Mesenteric fat pad (tissue), 1 donor: ENCODE measurements around the gene CTIF. TPM values are rescaled to one million over a fixed set of nuclear protein-coding genes. Genes with fewer than 3 reads are reported as not detected.
A peak's percentile ranks its signal among the peaks of the same experiment; 100 is the strongest.

Experiments
- DNase-seq: peaks from one replicate; pipeline ENCODE4 v3.0.0-alpha.2; 2020; ENCODE audit warnings: low spot score
- total RNA-seq: library from RNA; stranded (reverse); fragmentation: NEBNext Ultra II Directional; extraction: Animal tissue kit (Norgen Biotek cat#: 25700); gene quantifications from one replicate; pipeline ENCODE4 v1.2.1, GENCODE V29; 2021
- donor health status: DM: yes; HTN: yes; CAD: no.

CTIF gene
- total RNA-seq, 1 donor from 2014 or later = 196 TPM

DNA sequence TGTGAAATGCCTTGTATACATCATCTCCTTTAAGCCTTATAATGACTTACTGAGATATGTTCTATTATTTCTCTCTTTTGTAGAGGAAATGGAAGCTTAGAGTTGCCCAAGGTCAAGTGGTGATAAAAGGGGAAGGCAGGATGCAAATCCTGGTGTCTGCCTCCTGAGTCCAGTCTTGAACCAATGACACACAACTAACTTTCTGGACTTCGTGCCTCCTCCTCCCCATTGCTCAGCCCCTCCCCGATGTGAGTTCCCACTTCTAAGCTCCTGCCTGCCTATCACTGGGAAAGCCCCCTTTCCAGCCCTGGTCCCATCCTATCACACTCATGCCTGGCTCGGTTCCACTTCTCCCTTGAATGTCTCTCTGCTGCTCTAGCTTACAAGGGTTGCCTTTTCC is 6.9 kb upstream of the CTIF start:
- DNase-seq = no peak

DNA sequence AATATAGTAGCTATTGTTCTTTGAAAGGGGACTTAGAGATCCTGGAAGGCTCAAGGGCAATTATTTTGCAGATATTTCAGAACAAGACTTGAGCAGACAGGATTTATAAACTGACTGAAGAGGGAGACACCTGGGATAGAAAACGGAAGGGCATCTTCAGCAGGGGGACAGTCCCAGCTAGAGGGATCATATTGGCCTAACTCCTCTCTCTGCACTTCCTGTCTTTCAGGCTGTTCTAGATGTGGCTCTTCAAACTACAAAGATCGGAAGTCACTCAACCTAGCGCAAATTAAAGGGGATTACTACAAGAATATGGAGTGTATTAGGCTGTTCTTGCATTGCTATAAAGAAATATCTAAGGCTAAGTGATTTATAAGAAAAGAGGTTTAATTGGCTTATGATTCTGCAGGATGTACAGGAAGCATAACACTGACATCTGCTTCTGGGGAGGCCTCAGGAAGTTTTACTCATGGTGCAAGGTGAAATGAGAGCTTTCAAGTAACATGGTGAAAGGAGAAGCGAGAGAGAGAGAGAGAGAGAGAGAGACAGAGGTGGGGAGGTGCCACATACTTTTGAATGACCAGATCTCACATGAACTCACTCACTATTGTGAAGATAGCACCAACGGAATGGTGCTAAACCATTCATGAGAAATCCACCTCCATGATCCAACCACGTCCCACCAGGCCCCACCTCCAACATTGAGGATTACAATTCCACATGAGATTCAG is 5.3 kb upstream of the CTIF start:
- DNase-seq = no peak

DNA sequence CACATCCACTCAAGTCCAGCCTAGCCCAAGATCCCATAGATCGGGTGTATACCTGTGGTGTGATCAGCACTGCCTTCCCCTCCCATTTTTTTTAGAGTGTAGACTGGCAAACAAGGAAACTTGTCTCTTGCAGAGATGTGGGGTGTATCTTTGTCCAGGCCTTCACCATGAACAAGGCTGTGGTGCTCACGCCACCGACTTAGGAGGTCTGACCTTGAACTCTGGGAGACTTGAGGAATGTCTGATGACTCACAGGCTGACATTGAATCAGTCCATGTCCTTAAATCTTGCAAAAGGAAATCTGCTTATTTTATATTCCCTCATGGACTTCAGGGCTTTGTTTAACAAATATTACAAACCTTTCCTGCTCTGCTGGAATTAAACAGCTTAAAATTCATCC is 4.5 kb upstream of the CTIF start:
- no peak for DNase-seq

DNA sequence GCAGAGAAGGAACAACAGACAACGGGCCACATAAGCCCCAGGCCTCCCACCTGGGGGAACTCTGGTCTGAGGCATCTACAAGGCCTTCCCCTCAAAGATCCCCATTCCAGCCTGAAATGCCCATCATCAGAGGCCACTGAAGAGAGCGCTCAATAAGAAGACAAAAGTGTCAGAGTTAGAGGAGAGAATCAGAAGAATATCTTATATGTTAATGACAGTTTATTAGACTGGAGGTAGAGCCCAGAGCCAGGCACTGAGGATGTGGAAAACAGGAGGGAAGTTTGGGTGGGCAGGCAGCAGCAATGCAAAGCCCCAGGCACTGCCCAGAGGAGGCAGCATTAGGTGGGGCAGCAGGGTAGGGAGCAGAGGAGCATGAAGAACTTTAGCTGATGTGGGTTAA is 2.9 kb upstream of the CTIF start:
- DNase-seq = no peak

DNA sequence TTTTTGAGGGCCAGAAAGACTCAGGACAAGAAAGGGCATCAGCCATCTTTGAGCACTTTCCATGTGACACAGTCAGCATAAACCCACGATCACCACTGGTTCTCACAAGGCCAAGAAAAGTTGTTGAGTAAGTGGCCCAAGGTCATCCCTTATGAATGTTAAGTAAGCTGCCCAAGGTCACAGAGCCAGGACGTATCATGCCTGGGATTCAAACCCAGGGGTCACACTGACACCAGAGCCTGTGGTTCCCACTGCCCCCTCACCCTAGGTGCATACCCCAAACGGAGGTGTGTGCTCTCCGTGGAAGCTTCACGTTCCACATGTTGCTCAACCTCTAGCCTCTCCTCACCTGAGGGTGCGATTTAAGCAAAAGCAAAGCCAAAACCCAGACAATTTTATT is 2.3 kb upstream of the CTIF start:
- DNase-seq = no peak

DNA sequence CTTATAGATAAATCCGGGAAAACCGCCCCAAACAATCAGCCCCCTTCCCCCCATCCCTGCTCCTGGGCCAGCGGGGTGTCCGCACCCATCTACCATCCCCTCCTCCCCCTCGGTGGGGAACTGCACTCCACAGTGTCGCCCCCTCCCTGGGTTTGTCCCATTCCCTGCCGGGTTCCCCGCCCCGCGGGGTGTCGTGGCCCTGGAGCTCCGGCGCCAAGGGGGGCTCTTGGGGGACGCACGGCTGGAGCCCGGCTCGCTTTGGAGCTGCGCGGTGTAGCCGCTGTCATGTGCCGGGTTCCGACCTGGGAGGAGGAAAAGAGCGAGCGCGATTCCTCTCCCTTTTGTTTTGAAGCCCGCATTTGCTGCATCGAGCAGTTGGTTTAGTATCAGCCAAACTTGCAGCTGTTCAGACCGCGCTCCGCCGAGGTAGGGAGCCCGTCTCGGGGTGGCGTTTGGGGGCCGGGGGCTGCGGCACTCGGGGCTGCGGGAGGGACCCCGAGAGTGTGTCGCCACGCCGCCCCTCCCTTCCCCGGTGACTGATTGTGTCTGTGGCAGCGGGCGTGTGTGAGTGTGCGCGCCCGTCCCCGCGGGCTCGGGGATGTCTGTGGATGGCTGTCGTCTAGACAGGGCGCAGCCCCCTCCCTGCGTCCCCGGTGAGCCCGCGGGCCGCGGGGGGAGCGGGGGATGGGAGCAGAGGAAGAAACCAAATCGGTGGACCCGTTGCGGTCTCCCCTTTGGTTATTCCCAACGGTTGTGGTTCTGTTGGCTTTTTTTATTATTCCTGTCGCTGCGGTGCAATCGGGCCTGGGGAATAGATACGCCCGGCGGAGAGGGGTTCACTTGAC is 797 bp downstream of the CTIF start:
- DNase-seq = no peak

DNA sequence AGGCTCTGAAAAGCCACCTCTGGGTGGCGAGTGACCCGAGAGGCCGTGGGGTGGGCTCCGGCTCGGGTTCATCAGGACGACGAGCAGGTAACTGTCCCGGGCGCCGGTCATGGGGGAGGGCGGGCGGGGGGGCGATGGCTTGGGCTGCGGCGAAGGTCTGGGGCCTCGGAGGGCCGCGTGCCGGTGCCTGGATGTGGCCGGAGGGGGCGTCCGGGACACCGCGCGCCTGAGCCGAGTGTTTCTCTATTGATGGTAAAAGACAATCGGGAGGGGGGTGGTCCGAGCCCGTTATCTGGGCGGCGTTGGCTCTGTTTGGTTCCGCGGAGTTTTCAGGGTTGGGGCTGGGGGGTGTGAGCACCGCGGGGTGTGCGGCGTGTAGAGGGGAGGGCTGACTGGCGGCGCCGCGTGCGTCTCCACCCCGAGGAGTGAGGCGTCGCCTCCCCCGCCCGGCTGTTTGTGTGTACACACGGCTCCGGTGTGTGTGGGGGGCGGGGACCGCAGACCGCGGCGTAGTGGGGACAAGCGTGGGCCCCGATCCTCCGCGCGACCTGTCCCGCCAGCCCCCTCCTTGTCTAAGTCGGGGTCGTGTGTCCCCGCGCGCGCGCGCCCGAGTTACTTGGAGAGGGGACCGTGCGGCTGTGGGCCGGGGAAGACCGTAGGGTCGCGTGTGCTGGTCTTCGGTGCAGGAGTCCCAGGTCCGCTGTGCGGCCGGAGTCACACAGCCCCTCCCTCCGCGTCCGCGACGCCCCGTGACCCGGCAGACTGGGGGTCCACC is 1.6 kb downstream of the CTIF start:
- DNase-seq = no peak

DNA sequence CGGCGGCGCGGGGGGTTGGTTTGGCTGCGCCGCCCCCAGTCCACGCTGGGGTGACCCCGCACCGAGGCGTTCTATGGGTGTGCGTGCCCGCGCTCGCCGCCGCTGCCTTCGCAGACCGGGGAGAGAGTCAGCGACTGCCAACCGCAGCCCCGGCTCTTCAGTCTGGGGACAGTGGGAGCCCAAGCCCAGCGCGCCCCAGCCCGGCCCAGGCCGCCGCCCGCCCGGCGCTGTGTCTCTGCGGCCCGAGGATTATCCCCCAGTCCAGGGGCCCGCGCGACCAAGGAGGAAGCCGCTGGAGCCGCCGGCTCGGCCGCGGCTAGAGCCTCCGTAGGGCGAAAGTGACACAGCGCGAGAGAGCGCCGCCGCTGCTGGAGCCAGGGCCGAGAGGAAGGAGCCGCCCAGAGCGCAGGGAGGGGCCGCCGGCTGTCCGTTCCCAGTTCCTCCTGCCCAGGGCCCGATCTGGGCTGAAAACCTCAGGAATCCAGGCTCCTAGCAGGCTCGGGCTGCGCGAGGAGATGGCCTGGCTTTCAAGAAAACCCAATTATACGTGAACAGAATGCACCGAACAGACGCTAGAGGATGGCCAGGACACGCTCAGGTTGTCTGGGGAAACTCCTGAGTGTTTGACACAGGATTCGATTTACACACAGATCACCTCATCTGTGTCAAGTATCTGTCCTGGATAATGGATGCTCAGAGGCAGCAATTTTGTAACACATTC is 2.4 kb downstream of the CTIF start:
- DNase-seq = peak; percentile 93

DNA sequence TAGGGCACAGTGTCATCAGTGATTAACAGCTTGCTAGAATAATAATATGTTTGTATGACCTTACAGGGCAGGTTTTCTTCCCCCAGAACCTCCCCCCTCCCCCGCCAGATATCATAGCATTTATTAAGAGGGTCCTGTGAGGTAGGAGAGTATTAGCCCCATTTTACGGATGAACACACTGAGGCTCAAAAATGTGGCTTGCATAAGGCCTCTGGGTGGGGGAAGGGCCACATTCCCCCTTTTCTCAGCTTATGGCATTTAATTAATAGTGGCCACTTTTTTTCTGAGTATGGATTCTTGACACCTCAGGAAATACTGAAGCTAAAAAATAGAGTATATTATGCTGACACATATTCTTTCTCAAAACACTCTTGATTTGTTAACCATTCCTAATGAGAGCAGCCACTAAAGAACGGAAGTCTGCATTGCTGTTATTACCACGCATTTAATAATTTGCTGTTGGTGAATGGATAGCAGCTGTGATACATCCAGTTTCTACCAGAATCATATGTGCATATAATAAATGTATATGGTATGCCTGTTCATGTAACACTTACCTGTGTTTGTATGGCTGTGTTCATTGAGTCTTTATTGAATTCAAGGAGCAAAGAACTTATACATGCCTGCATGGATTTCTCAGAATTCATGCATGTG is 3.0 kb downstream of the CTIF start:
- DNase-seq = no peak

DNA sequence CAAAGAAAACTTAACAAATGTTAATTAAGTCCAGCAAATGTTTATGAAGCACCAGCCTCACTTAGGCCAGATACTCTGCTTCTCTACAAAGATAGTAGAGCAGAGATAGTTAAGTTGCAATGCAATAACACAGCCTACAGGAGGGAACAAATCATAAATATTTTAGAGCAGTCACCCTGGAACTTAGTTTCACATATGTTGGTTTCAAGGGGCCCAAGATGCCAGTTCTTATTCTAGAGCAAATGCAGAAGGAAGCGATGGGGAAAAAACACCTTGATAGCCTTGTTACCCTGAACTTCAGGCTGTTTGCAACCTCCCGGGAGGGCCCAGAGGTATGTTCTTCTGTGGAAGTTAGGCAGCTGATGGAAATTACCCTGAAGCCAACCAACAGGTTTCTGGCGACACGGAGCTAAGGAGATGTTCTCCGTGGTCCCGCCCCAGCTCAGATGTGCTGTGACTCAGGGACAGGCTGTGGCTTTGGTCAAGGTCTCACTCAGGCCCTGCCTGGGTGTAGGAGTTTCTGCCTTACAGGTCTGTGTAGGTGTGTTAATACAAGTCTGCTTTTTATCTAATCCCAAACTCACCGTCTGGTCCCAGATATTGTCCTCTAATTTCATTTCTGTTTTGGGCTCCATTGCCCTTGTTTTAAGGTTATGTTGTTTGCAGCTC is 3.8 kb downstream of the CTIF start:
- no peak for DNase-seq

DNA sequence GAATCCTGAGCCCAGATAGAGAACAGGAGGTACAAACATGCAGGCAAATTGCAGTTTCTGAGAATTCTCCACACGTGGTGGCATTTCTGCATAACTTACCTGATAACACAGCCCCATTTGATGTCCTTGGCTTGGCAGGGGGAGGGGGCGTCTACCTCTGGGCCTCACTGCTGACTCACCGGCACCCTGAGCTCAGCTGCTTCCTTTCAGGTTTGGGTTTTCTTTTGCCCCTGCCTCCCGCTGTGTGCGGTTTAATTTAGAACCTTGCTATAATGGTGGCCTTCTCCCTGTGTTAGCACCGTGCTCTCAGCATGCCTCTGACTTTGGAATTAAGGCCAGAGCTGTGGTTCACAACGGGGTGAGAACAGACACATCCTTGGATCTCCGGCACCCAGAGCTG is 4.4 kb downstream of the CTIF start:
- no peak for DNase-seq

DNA sequence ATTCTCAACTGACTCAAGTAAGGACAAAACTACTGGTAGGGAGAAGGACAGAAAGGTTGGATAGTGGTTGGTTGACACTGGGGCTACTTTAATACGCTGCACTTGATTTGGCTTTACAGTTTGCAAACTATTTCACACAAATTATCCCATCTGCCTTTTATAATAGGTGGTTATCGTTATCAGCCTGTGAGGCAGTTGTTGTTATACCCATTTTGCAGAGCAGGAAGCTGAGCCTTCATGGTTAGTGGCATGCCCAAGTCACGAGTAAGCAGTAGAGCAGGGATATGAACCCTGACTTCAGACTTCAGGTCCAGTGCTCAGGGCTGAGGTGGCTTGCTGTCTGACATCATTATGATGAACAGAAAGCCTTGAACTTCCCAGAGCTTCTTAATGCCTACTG is 5.3 kb downstream of the CTIF start:
- DNase-seq = no peak

DNA sequence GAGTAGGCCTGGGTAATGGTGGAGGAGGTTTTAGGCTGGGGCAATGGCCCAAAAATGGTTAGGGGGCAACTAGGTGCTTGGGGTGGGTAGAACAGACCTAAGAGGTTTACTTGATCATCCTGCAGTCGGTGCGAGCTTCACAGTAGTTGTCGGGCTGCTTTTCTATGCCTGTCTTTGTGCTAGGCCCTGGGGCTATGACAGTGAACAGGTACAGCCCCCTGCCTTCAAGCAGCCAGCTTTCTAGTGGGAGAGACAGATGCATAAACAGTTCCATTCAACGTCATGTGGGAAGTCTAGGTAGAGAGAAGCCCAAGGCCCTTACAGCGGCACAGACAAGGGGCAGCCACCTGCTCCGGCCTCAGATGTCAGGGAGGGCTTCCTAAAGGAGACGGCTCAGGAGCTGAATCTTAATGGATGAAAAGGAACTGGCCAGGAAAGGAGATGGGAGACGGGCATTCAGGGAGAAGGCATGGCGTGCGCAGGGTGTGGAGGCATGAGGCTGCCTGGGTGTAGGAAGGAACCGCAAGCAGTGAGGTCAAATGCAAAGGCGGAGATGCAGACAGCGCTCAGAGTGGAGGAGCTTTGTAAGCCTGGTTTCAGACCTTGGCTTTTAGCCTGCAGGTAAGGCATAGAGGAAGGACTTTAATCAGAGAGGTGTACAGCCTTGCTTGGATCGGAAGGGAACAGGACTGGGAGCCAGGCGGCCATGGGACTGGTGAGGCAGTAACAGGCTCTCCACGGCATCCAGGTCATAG is 6.0 kb downstream of the CTIF start:
- no peak for DNase-seq

DNA sequence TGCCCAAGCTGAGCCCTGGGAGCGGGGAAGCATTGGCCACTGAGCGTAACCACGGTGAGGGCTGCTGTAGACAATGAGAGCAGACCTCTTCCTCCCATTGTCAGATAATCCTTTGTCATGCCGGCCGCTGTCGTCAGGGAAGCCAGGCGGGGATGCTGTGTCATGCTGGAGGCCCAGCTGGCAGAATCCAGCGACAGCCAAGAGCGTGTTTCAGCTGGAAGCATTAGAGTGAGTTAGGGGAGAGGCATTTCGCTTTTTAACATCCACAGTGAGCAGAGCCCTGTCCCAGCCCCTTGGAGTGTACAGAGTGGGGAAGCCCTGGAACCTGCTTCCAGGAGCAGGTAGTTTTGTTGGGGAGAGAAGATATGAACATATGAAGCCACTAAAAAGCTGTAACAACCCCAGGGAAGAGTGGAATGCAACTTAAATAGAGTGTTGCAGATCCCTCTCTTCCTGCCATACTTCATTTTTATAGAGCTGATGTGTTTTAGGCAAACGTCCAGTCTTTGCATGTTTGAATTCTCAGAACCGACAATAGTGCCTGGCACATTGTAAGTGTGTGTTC is 7.0 kb downstream of the CTIF start:
- DNase-seq = peak; percentile 88

DNA sequence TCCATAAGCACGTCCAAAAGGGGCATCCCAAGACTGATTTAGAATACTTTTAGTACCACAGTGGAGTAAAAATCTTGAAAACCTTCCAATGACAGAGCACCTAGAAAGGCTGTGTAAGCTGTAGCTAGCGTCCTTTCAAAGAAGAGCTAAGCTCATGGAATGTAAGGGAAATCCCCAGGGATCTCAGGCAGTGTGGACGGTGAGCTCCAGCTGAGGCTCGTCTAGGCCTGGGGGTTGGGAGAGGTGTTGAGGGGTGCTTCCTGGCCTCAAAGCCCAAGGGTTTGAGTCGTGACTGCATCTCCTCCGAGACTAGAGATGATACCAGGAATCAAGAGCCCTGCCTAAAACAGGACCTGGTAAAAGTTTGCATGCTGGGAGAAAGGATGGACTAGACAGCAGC is 7.6 kb downstream of the CTIF start:
- DNase-seq = peak; percentile 26

DNA sequence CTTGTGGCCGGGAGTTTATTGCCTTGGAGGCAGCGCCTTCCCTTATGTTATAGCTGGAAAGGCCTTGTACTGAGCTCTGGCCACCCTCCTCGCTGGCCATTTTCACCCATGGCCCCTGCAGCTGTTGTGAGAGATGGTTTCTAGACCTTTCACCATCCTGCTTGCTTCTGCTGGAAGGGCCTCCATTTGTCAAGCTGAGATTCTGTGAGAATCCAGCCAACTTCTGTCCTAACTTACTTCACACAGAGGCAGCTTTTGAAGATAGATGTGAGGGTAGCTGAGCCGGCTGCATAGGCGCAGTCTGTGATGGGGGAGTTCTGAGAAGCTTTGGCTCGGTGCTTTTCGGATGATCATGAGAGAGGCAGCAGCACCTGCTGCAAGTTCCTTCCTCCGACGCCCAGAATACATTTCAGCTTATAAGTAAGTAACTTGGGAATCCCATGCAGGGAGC is 8.7 kb downstream of the CTIF start:
- peak; percentile 77 for DNase-seq

DNA sequence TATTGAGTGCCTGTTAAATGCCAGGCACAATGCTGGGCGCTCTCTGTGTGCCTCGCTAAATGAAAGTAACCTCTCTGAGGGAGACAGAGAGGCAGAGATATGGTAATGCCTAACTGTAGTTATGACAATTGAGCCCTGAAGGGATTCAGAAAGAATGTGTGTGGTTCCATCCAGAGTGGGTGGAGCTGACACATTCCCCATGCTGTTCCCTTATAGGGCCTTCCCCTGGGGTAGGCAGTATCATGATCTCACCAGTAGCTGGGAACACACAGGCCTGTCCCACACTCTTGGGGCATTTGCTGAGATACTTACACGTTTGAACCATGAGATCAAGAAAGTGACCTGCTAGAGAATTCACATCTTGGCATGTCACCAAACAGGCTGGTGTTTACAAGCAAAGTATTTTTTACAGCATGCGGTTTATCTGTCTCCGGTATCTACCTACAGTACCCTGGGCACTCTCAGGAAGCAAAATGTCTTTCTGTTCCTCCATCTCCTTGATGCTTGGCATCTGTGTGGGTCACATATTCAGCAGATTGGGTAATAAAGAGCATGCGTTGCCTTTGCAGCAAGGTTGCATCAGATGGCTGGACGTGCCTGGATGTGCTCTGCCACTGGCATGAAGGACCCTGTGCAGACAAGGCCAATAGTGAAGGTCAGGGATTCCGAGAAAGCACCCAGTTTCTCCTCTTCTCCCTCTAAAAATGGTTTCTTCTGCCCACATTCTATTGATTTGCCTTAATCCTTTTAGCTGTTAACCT is 9.4 kb downstream of the CTIF start:
- peak; percentile 60 for DNase-seq

DNA sequence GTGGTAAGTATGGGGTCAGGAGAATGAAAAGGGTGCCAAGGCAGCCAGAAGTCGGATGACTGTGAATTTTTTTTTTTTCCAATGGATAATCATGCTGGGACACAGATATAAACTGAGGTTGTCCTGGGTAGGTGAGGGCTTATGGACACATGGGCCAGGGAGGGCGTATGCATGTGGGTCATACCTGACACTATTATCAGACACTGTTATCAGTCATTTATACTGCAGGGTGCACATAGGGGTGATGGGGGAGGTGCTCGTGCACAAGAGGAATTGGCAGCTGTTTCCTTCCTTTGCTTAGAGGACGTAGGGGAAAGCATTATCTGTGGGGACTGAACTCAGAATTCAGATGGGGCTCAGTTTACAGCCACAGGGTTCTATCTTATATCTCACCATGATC is 10.1 kb downstream of the CTIF start:
- no peak for DNase-seq
